ENCODE data around the gene SKAP2. TPM values are rescaled to one million over a fixed set of nuclear protein-coding genes. Genes with fewer than 3 reads are reported as not detected.

SKAP2 gene
- total and polyA plus RNA-seq, 2 of the 13 experiments (the other 11 are each of a cell fraction or from before 2014, with no cell fraction given): 3.6 to 12.9 TPM

DNA sequence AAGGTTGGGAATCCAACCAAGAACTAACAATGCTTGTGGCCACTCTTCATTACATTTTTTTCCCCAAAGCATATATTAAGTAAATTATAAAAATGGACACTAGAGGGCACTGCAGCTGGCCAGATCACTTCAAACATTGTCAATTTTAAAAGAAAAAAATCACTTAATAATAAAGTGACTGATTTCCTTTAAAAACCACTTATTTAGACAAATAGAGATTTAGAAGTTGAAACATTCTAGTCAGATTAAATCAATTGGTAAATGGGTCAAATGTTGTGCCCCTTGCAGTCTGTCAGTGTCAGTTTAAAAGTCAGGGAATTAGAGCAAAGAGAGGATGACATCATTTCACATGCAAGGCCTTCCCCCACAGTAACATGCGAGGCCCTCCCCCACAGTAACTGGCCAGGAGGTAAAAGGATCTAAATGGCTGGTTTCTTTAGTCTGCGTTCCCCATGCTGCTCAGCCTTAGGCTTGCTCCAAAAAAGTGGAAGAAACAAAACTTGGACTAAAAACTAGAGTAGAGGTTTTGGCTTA, 177.9 kb downstream of the SKAP2 start (continued):
- TF ChIP-seq, protein P1, sequence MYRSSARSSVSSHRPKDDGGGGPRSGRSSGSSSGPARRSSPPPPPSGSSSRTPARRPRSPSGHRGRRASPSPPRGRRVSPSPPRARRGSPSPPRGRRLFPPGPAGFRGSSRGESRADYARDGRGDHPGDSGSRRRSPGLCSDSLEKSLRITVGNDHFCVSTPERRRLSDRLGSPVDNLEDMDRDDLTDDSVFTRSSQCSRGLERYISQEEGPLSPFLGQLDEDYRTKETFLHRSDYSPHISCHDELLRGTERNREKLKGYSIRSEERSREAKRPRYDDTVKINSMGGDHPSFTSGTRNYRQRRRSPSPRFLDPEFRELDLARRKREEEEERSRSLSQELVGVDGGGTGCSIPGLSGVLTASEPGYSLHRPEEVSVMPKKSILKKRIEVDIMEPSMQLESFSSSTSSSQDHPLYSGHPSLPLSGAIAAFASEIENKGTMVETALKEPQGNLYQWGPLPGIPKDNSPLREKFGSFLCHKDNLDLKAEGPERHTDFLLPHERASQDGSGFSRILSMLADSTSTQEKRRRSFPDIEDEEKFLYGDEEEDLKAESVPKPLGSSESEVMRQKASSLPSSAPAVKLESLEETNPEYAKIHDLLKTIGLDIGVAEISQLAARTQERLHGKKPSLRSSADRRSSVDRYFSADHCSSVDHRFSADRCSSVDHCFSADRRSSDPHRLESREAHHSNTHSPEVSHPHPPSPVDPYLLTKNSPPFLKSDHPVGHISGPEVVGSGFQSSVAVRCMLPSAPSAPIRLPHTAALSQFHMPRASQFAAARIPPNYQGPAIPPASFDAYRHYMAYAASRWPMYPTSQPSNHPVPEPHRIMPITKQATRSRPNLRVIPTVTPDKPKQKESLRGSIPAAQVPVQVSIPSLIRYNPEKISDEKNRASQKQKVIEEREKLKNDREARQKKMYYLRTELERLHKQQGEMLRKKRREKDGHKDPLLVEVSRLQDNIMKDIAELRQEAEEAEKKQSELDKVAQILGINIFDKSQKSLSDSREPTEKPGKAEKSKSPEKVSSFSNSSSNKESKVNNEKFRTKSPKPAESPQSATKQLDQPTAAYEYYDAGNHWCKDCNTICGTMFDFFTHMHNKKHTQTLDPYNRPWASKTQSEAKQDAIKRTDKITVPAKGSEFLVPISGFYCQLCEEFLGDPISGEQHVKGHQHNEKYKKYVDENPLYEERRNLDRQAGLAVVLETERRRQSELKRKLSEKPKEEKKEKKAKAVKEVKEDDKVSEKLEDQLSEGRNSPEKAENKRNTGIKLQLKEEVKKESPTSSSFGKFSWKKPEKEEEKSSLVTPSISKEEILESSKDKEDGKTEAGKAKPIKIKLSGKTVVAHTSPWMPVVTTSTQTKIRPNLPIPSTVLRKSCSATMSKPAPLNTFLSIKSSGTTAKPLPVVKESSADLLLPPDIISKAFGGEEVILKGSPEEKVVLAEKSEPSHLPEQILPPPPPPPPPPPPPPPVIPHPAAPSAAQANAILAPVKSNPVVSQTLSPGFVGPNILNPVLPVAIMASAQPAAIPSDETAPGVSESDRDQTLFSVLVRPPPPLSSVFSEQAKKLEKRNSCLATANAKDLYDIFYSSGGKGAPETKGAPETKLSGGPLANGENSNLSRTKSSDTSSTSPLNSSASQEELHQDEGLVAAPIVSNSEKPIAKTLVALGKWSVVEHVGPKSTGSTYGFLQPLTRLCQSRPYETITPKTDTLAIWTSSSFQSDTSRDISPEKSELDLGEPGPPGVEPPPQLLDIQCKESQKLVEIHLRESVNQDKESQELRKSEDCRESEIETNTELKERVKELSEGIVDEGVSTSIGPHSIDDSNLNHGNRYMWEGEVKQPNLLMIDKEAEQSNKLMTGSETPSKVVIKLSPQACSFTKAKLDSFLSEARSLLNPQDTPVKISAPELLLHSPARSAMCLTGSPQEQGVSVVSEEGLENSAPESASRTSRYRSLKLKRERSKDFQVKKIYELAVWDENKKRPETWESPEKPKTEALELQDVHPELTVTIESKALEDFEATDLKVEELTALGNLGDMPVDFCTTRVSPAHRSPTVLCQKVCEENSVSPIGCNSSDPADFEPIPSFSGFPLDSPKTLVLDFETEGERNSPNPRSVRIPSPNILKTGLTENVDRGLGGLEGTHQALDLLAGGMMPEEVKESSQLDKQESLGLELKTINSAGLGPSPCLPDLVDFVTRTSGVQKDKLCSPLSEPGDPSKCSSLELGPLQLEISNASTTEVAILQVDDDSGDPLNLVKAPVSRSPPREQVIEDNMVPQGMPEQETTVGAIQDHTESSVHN (CRISPR knock-in tag; IDR thresholded peaks at IDR 0.05): no peak
- TF ChIP-seq SMC3 (IDR thresholded peaks at IDR 0.05; ENCODE audit: low read length) (peak; percentile 39; the same call in 1 of the 2 replicates), ZNF335 (CRISPR knock-in tag; IDR thresholded peaks at IDR 0.05) (no peak), MTF2 (CRISPR knock-in tag; IDR thresholded peaks at IDR 0.05; ENCODE audit: borderline replicate concordance) (no peak), ZNF17 (CRISPR knock-in tag; IDR thresholded peaks at IDR 0.05) (no peak), ATF7 (IDR thresholded peaks at IDR 0.05) (peak; percentile 75), ATF7 (CRISPR knock-in tag; IDR thresholded peaks at IDR 0.05) (no peak), SP140L (CRISPR knock-in tag; IDR thresholded peaks at IDR 0.05; ENCODE audit: borderline replicate concordance) (no peak), ZNF776 (CRISPR knock-in tag; IDR thresholded peaks at IDR 0.05) (no peak)
- TF ChIP-seq, protein P2, sequence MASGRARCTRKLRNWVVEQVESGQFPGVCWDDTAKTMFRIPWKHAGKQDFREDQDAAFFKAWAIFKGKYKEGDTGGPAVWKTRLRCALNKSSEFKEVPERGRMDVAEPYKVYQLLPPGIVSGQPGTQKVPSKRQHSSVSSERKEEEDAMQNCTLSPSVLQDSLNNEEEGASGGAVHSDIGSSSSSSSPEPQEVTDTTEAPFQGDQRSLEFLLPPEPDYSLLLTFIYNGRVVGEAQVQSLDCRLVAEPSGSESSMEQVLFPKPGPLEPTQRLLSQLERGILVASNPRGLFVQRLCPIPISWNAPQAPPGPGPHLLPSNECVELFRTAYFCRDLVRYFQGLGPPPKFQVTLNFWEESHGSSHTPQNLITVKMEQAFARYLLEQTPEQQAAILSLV (CRISPR knock-in tag; IDR thresholded peaks at IDR 0.05; ENCODE audit: borderline replicate concordance): no peak
- TF ChIP-seq, protein P3, sequence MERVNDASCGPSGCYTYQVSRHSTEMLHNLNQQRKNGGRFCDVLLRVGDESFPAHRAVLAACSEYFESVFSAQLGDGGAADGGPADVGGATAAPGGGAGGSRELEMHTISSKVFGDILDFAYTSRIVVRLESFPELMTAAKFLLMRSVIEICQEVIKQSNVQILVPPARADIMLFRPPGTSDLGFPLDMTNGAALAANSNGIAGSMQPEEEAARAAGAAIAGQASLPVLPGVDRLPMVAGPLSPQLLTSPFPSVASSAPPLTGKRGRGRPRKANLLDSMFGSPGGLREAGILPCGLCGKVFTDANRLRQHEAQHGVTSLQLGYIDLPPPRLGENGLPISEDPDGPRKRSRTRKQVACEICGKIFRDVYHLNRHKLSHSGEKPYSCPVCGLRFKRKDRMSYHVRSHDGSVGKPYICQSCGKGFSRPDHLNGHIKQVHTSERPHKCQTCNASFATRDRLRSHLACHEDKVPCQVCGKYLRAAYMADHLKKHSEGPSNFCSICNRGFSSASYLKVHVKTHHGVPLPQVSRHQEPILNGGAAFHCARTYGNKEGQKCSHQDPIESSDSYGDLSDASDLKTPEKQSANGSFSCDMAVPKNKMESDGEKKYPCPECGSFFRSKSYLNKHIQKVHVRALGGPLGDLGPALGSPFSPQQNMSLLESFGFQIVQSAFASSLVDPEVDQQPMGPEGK (CRISPR knock-in tag; IDR thresholded peaks at IDR 0.05): 0 out of 2 replicates have a peak, but pooled peaks have one; percentile 16
- TF ChIP-seq, protein P4, sequence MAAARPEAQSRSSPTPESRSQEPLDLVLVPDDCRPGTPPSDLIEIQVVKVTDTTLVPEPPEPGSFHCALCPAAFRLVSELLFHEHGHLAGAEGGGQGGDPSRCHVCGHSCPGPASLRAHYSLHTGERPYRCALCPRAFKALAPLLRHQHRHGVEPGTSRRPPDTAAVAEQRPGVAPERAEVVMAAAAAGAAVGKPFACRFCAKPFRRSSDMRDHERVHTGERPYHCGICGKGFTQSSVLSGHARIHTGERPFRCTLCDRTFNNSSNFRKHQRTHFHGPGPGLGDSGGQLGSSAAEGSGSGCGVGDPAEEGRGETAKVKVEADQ (CRISPR knock-in tag; IDR thresholded peaks at IDR 0.05; ENCODE audit: borderline replicate concordance): no peak
- TF ChIP-seq, protein P5, sequence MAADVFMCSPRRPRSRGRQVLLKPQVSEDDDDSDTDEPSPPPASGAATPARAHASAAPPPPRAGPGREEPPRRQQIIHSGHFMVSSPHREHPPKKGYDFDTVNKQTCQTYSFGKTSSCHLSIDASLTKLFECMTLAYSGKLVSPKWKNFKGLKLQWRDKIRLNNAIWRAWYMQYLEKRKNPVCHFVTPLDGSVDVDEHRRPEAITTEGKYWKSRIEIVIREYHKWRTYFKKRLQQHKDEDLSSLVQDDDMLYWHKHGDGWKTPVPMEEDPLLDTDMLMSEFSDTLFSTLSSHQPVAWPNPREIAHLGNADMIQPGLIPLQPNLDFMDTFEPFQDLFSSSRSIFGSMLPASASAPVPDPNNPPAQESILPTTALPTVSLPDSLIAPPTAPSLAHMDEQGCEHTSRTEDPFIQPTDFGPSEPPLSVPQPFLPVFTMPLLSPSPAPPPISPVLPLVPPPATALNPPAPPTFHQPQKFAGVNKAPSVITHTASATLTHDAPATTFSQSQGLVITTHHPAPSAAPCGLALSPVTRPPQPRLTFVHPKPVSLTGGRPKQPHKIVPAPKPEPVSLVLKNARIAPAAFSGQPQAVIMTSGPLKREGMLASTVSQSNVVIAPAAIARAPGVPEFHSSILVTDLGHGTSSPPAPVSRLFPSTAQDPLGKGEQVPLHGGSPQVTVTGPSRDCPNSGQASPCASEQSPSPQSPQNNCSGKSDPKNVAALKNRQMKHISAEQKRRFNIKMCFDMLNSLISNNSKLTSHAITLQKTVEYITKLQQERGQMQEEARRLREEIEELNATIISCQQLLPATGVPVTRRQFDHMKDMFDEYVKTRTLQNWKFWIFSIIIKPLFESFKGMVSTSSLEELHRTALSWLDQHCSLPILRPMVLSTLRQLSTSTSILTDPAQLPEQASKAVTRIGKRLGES (CRISPR knock-in tag; IDR thresholded peaks at IDR 0.05; ENCODE audit: borderline replicate concordance): no peak
